PC-3 (cell line): ENCODE data around the gene ZNF138. TPM values are rescaled to one million over a fixed set of nuclear protein-coding genes. Genes with fewer than 3 reads are reported as not detected.

Experiments used
- ATAC-seq: fragments of 200-7000 bp; cut with Tn5 transposase; 2 replicates; pipeline ENCODE4 v1.9.1; 2020; ENCODE audit warnings: mild to moderate bottlenecking, moderate library complexity
- BruUV-seq: library from RNA; stranded (reverse); fragments of 400-500 nt; replicated peaks from 2 replicates; lab custom pipeline; 2021; lab: Mats Ljungman, UMichigan
- CTCF ChIA-PET: fragments of 300-600 bp; sonication (Branson Sonifier 250); formaldehyde crosslinking; loops from one replicate; lab custom pipeline; 2022; ENCODE audit warnings: antibody characterized with exemption; lab: Charles Lee
- POLR2A ChIA-PET: fragments of 300-600 bp; sonication (Branson Sonifier 250); formaldehyde crosslinking; loops from one replicate; lab custom pipeline; 2022; ENCODE audit warnings: antibody characterized with exemption; ENCODE audit not compliant: unreplicated experiment; lab: Charles Lee
- DNase-seq: peaks from one replicate; pipeline ENCODE4 v3.0.0-alpha.2; 2015
- H2AFZ ChIP-seq: fragments of 300-600 bp; sonication (generic); 2 replicates; pipeline ENCODE4 v1.6.0; 2016; ENCODE audit warnings: antibody characterized with exemption, low read length
- H3F3A ChIP-seq: fragments of 300-600 bp; sonication (generic); one replicate; pipeline ENCODE4 v1.6.0; 2017; ENCODE audit warnings: antibody characterized with exemption, low read length, control low read depth, mild to moderate bottlenecking; ENCODE audit not compliant: unreplicated experiment
- H3K27ac ChIP-seq: fragments of 300-600 bp; sonication (generic); 2 replicates; pipeline ENCODE4 v1.5.1; 2016; ENCODE audit warnings: mild to moderate bottlenecking, low read length
- H3K27me3 ChIP-seq: fragments of 300-600 bp; sonication (generic); 2 replicates; pipeline ENCODE4 v1.6.1; 2016; ENCODE audit warnings: low read length, mixed read lengths
- H3K36me3 ChIP-seq: fragments of 300-600 bp; sonication (generic); 2 replicates; pipeline ENCODE4 v1.6.1; 2016; ENCODE audit warnings: low read depth, mixed run types, low read length, mixed read lengths
- H3K4me1 ChIP-seq: fragments of 300-600 bp; sonication (generic); 2 replicates; pipeline ENCODE4 v1.5.1; 2016; ENCODE audit warnings: low read length; ENCODE audit not compliant: insufficient read depth
- H3K4me2 ChIP-seq: fragments of 300-600 bp; sonication (generic); 2 replicates; pipeline ENCODE4 v1.6.0; 2016; ENCODE audit warnings: low read length
- H3K4me3 ChIP-seq: fragments of 300-600 bp; sonication (generic); 2 replicates; pipeline ENCODE4 v1.5.1; 2016; ENCODE audit warnings: mild to moderate bottlenecking, low read length, mixed read lengths
- H3K79me2 ChIP-seq: fragments of 300-600 bp; sonication (generic); 2 replicates; pipeline ENCODE4 v1.6.1; 2017; ENCODE audit warnings: low read length, mixed read lengths
- H3K9ac ChIP-seq: fragments of 300-600 bp; sonication (generic); 2 replicates; pipeline ENCODE4 v1.6.0; 2016; ENCODE audit warnings: mild to moderate bottlenecking, low read length
- H3K9me2 ChIP-seq: fragments of 300-600 bp; sonication (generic); replicated peaks from 2 replicates; pipeline ENCODE4 v1.6.1; 2016; ENCODE audit warnings: mixed run types, low read length, mixed read lengths
- H3K9me3 ChIP-seq: fragments of 300-600 bp; sonication (generic); 2 replicates; pipeline ENCODE4 v1.6.1; 2016; ENCODE audit warnings: low read length, mixed read lengths
- H4K20me1 ChIP-seq: fragments of 300-600 bp; sonication (generic); 2 replicates; pipeline ENCODE4 v1.6.1; 2016; ENCODE audit warnings: low read length, mixed read lengths
- CTCF ChIP-seq: fragments of 300-600 bp; sonication (generic); conservative IDR thresholded peaks from 2 replicates; pipeline ENCODE4 v1.5.1; 2017; ENCODE audit warnings: antibody characterized with exemption, low read depth, mild to moderate bottlenecking, low read length
- EZH2 ChIP-seq: fragments of 300-600 bp; sonication (generic); IDR thresholded peaks from one replicate; pipeline ENCODE4 v1.6.1; 2017; ENCODE audit warnings: antibody characterized with exemption, mild to moderate bottlenecking, low read length; ENCODE audit not compliant: unreplicated experiment
- EZH2phosphoT487 ChIP-seq: fragments of 300-600 bp; sonication (generic); IDR thresholded peaks from 2 replicates; pipeline ENCODE4 v1.6.1; 2018; ENCODE audit warnings: mild to moderate bottlenecking, antibody characterized with exemption, low read length, borderline replicate concordance
- intact Hi-C: fragments of 100-400 bp; cut with micrococcal nuclease; formaldehyde crosslinking; loops from 2 replicates; pipeline ENCODE4 v1.9.0; 2023
- total RNA-seq: library from RNA; depleted of rRNA; stranded (reverse); fragments of >200 nt; gene quantifications from 2 replicates; pipeline ENCODE4 v1.2.3, GENCODE V29; 2014

The ZNF138 gene
- total RNA-seq, 1 experiment from 2014 or later = 10.9 TPM

GRCh38 chr7:64879800-64880199, 85.6 kb downstream of the ZNF138 start:
- Histone ChIP-seq H3K9me2 (no peaks in the 10 kb centered on the region), H3K27me3 (no peaks in the 10 kb centered on the region), H3K4me2 (no peak overlapping the region), H3K36me3 (no peaks in the 10 kb centered on the region), H3K27ac (no peak overlapping the region), H4K20me1 (no peaks in the 10 kb centered on the region), H3K79me2 (no peaks in the 10 kb centered on the region), H3K9me3 (peaks cover 5% of the 10 kb centered on the region; the same call in 1 of the 2 replicates), H2AFZ (no peak overlapping the region), H3K9ac (no peak overlapping the region), H3K4me1 (no peaks in the 10 kb centered on the region), H3K4me3 (no peak overlapping the region), H3F3A (no peaks in the 10 kb centered on the region)
- ChIA-PET CTCF (no interaction called here), POLR2A (no interaction called here)
- BruUV-seq = no TSS peak
- no peak for TF ChIP-seq EZH2phosphoT487
- TF ChIP-seq EZH2 = no peak
- TF ChIP-seq CTCF = no peak
- DNase-seq = no peak
- intact Hi-C loops = no loop called here
- ATAC-seq = no peak

- POLR2A ChIA-PET = no interaction called here
- no peaks in the 10 kb centered on the region for H4K20me1 ChIP-seq
- H3K4me1 ChIP-seq = no peaks in the 10 kb centered on the region
- H3F3A ChIP-seq = no peaks in the 10 kb centered on the region
- intact Hi-C loops = no loop called here
- H3K27ac ChIP-seq = no peak overlapping the region
- no peak for ATAC-seq
- CTCF ChIA-PET = no interaction called here
- TF ChIP-seq EZH2 (no peak), CTCF (no peak), EZH2phosphoT487 (no peak)
- H3K9ac ChIP-seq = no peak overlapping the region
- no peaks in the 10 kb centered on the region for H3K79me2 ChIP-seq
- no peaks in the 10 kb centered on the region for H3K9me2 ChIP-seq
- no peak overlapping the region for H3K4me3 ChIP-seq
- H3K9me3 ChIP-seq = peaks cover 5% of the 10 kb centered on the region; the same call in 1 of the 2 replicates
- DNase-seq = no peak
- H3K4me2 ChIP-seq = no peak overlapping the region
- H3K27me3 ChIP-seq = no peaks in the 10 kb centered on the region
- BruUV-seq = no TSS peak
- no peaks in the 10 kb centered on the region for H3K36me3 ChIP-seq
- no peak overlapping the region for H2AFZ ChIP-seq
Observed at GRCh38 chr7:64880322-64881297, 86.4 kb downstream of the ZNF138 start.
